Panc1 (cell line): ENCODE data around the gene HBA1.

Source experiments
- CTCF ChIP-seq: fragments of 450-650 bp; IDR thresholded peaks from 2 replicates; pipeline ENCODE4 v1.5.1; 2017; ENCODE audit warnings: mild to moderate bottlenecking
- POLR2AphosphoS5 ChIP-seq: IDR thresholded peaks from 2 replicates; pipeline ENCODE4 v1.6.1; 2012; ENCODE audit warnings: mild to moderate bottlenecking, low read depth, low read length, moderate library complexity

GRCh38 chr16:180681-181564 lies 4.4 kb downstream of the HBA1 start:
- TF ChIP-seq CTCF, result no peak
- TF ChIP-seq POLR2AphosphoS5, result peak; percentile 78
